Measurements from ENCODE around the gene HIVEP2. TPM values are rescaled to one million over a fixed set of nuclear protein-coding genes. Genes with fewer than 3 reads are reported as not detected.

HIVEP2 gene
- polyA plus RNA-seq, 1 donor = 10.5 TPM

- Histone ChIP-seq H3K9me3 (ENCODE audit: control insufficient read depth, low read depth, low read length) (no peaks in the 10 kb centered on the region), H3K4me1 (ENCODE audit: control insufficient read depth, insufficient read depth, low read length) (peaks cover 26% of the 10 kb centered on the region), H3K27ac (ENCODE audit: low read length) (no peak overlapping the region), H3K27me3 (ENCODE audit: control insufficient read depth, insufficient read depth, low read length) (no peaks in the 10 kb centered on the region), H3K4me3 (ENCODE audit: low read length) (no peak overlapping the region), H3K36me3 (ENCODE audit: control insufficient read depth, insufficient read depth, low read length) (no peaks in the 10 kb centered on the region)
- no peak for DNase-seq
- WGBS (ENCODE audit: insufficient coverage, low lambda C conversion rate) = 83% methylated on average over 2 of the region's 6 CpGs
Observed at GRCh38 chr6:142844065-142844755, 100.8 kb downstream of the HIVEP2 start.

GRCh38 chr6:142843361-142843760 is 101.6 kb downstream of the HIVEP2 start:
- no peaks in the 10 kb centered on the region for H3K9me3 ChIP-seq (ENCODE audit: control insufficient read depth, low read depth, low read length)
- no peak overlapping the region for H3K27ac ChIP-seq (ENCODE audit: low read length)
- no peaks in the 10 kb centered on the region for H3K36me3 ChIP-seq (ENCODE audit: control insufficient read depth, insufficient read depth, low read length)
- DNase-seq = no peak
- H3K4me3 ChIP-seq (ENCODE audit: low read length) = no peak overlapping the region
- H3K27me3 ChIP-seq (ENCODE audit: control insufficient read depth, insufficient read depth, low read length) = no peaks in the 10 kb centered on the region
- WGBS (ENCODE audit: insufficient coverage, low lambda C conversion rate) = 100% methylated on average over 1 of the region's 4 CpGs
- H3K4me1 ChIP-seq (ENCODE audit: control insufficient read depth, insufficient read depth, low read length) = peaks cover 24% of the 10 kb centered on the region

- no peak overlapping the region for H3K4me3 ChIP-seq (ENCODE audit: low read length)
- no peaks in the 10 kb centered on the region for H3K9me3 ChIP-seq (ENCODE audit: control insufficient read depth, low read depth, low read length)
- no peaks in the 10 kb centered on the region for H3K36me3 ChIP-seq (ENCODE audit: control insufficient read depth, insufficient read depth, low read length)
- H3K27me3 ChIP-seq (ENCODE audit: control insufficient read depth, insufficient read depth, low read length) = no peaks in the 10 kb centered on the region
- DNase-seq = no peak
- WGBS (ENCODE audit: insufficient coverage, low lambda C conversion rate) = 61% methylated on average over 3 of the region's 11 CpGs
- peaks cover 24% of the 10 kb centered on the region for H3K4me1 ChIP-seq (ENCODE audit: control insufficient read depth, insufficient read depth, low read length)
- H3K27ac ChIP-seq (ENCODE audit: low read length) = no peak overlapping the region
Observed at GRCh38 chr6:142842418-142843261, 102.3 kb downstream of the HIVEP2 start.

GRCh38 chr6:142841915-142842314 is 103.1 kb downstream of the HIVEP2 start:
- WGBS (ENCODE audit: insufficient coverage, low lambda C conversion rate) = 80% methylated on average over 1 of the region's 1 CpG
- Histone ChIP-seq H3K36me3 (ENCODE audit: control insufficient read depth, insufficient read depth, low read length) (no peaks in the 10 kb centered on the region), H3K4me3 (ENCODE audit: low read length) (no peak overlapping the region), H3K4me1 (ENCODE audit: control insufficient read depth, insufficient read depth, low read length) (peaks cover 24% of the 10 kb centered on the region), H3K27me3 (ENCODE audit: control insufficient read depth, insufficient read depth, low read length) (no peaks in the 10 kb centered on the region), H3K27ac (ENCODE audit: low read length) (no peak overlapping the region), H3K9me3 (ENCODE audit: control insufficient read depth, low read depth, low read length) (no peaks in the 10 kb centered on the region)
- no peak for DNase-seq

- H3K9me3 ChIP-seq (ENCODE audit: control insufficient read depth, low read depth, low read length) = no peaks in the 10 kb centered on the region
- H3K27me3 ChIP-seq (ENCODE audit: control insufficient read depth, insufficient read depth, low read length) = no peaks in the 10 kb centered on the region
- WGBS (ENCODE audit: insufficient coverage, low lambda C conversion rate) = no CpG with 5 or more reads among the region's 2 CpGs
- no peak overlapping the region for H3K4me3 ChIP-seq (ENCODE audit: low read length)
- peaks cover 9% of the 10 kb centered on the region for H3K4me1 ChIP-seq (ENCODE audit: control insufficient read depth, insufficient read depth, low read length)
- H3K36me3 ChIP-seq (ENCODE audit: control insufficient read depth, insufficient read depth, low read length) = no peaks in the 10 kb centered on the region
- DNase-seq = no peak
- H3K27ac ChIP-seq (ENCODE audit: low read length) = peak overlapping the region; percentile 60
Observed at GRCh38 chr6:142839686-142840040, 105.3 kb downstream of the HIVEP2 start.

- peak; percentile 65 to 84 for DNase-seq
- WGBS (ENCODE audit: insufficient coverage, low lambda C conversion rate) = 20% methylated on average over 2 of the region's 7 CpGs
- H3K4me3 ChIP-seq (ENCODE audit: low read length) = no peak overlapping the region
Observed at GRCh38 chr6:142838821-142839685, 105.9 kb downstream of the HIVEP2 start.

DNA sequence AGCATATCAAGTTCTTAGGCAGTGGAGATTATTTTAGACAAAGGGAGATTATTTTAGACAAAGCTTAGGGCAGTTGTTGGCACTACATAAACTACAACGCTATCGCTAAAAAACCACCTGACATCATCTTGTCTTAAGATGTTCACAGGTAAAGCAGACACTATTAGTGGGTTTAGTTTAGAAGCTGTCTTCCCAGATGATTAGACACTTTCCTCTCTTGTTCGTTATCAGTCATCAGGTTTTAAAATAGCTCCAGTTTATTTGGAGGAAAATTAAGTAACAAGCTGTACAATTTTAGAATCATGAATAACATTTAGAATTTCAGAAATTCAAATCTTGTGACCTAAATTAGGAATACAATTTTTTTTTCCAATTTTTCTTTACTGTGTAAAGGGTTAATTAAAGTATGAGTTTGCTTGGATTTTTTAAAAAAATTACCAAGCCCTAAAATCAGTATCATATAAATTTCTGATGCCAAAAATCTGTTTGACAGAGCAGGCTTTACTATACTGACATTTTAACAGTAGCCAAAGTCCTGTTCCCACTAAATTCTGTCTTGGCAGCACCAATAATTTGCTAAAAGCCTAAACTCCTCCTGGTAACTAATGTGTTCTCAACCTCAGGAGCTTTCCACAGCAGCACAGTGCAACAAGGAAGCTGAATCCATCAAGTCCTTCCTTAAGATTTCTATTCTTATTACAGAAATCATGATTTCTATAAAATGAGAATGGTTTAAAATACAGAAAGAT is 109.0 kb downstream of the HIVEP2 start:
- Histone ChIP-seq H3K27me3 (ENCODE audit: control insufficient read depth, insufficient read depth, low read length) (no peaks in the 10 kb centered on the region), H3K27ac (ENCODE audit: low read length) (no peak overlapping the region), H3K4me1 (ENCODE audit: control insufficient read depth, insufficient read depth, low read length) (peaks cover 7% of the 10 kb centered on the region), H3K36me3 (ENCODE audit: control insufficient read depth, insufficient read depth, low read length) (no peaks in the 10 kb centered on the region), H3K9me3 (ENCODE audit: control insufficient read depth, low read depth, low read length) (no peaks in the 10 kb centered on the region), H3K4me3 (ENCODE audit: low read length) (no peak overlapping the region)
- no CpG with 5 or more reads among the region's 3 CpGs for WGBS (ENCODE audit: insufficient coverage, low lambda C conversion rate)
- no peak for DNase-seq

More at GRCh38 chr6:142838821-142839685, 105.9 kb downstream of the HIVEP2 start:
- H3K36me3 ChIP-seq (ENCODE audit: control insufficient read depth, insufficient read depth, low read length) = no peaks in the 10 kb centered on the region
- H3K9me3 ChIP-seq (ENCODE audit: control insufficient read depth, low read depth, low read length) = no peaks in the 10 kb centered on the region
- H3K4me1 ChIP-seq (ENCODE audit: control insufficient read depth, insufficient read depth, low read length) = peaks cover 7% of the 10 kb centered on the region
- peak overlapping the region; percentile 60 for H3K27ac ChIP-seq (ENCODE audit: low read length)
- no peaks in the 10 kb centered on the region for H3K27me3 ChIP-seq (ENCODE audit: control insufficient read depth, insufficient read depth, low read length)

- no peaks in the 10 kb centered on the region for H3K36me3 ChIP-seq (ENCODE audit: control insufficient read depth, insufficient read depth, low read length)
- no peaks in the 10 kb centered on the region for H3K27me3 ChIP-seq (ENCODE audit: control insufficient read depth, insufficient read depth, low read length)
- H3K27ac ChIP-seq (ENCODE audit: low read length) = no peak overlapping the region
- no peak for DNase-seq
- WGBS (ENCODE audit: insufficient coverage, low lambda C conversion rate) = no CpG with 5 or more reads among the region's 3 CpGs
- no peak overlapping the region for H3K4me3 ChIP-seq (ENCODE audit: low read length)
- H3K9me3 ChIP-seq (ENCODE audit: control insufficient read depth, low read depth, low read length) = no peaks in the 10 kb centered on the region
- peaks cover 5% of the 10 kb centered on the region for H3K4me1 ChIP-seq (ENCODE audit: control insufficient read depth, insufficient read depth, low read length)
Observed at GRCh38 chr6:142834853-142835252, 110.1 kb downstream of the HIVEP2 start.

DNA sequence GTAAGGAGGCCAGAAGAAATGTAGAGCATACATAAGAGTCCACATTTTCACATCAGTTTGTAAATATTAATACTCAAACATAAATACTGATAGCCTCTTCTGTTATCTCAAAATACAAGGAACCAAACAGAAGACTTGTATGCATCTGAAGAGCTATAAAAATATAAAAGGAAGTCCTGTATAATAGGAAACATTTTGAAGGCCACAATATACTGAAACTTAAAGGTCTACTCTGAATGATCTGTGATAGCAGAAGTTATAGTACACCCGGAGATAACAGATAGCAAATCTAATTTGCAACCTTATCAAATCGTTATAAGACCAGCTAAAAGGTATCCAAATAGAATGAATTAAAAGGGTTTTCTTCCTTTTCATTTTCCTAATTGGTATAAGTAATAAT is 111.2 kb downstream of the HIVEP2 start:
- Histone ChIP-seq H3K9me3 (ENCODE audit: control insufficient read depth, low read depth, low read length) (no peaks in the 10 kb centered on the region), H3K4me1 (ENCODE audit: control insufficient read depth, insufficient read depth, low read length) (no peaks in the 10 kb centered on the region), H3K4me3 (ENCODE audit: low read length) (no peak overlapping the region), H3K27me3 (ENCODE audit: control insufficient read depth, insufficient read depth, low read length) (no peaks in the 10 kb centered on the region), H3K27ac (ENCODE audit: low read length) (no peak overlapping the region), H3K36me3 (ENCODE audit: control insufficient read depth, insufficient read depth, low read length) (no peaks in the 10 kb centered on the region)
- DNase-seq = no peak
- 18% methylated on average over 2 of the region's 2 CpGs for WGBS (ENCODE audit: insufficient coverage, low lambda C conversion rate)

Data from large intestine (tissue), 3 donors.